ENCODE measurements around the gene GALNT9.
"Not testable (repeated sequence)": the region's sequence is repeated elsewhere in the genome, so short reads cannot be mapped to it uniquely, and the experiment has no call there.

The GALNT9 gene

DNA sequence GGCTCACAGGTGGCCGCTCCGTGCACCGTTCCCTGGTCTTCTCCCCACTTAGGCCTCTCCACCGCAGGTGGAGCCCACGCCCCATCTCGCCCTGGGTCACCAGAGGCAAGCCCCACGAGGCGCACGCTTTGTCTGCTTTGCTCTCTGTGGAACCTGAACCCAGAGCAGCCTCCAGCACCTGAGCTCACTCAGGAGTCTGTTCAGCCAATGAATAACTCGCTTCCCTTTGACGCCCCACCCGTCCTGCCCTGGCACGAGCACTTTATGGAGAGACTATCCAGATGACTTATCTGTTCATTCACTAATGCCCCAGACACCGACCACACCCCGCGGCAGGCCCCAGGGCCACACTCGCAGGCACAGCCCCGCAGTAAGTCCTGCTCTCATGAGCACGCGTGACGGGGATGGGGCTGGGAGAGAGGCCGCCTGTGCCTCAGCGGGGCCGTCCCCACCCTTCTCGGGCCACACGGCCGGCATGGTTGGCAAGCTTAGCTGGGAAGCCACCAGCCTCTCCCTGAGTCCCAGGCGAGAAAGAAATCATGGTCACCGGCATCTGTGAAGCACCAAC is 100.1 kb downstream of the GALNT9 start:
- no peak for DNase-seq

DNA sequence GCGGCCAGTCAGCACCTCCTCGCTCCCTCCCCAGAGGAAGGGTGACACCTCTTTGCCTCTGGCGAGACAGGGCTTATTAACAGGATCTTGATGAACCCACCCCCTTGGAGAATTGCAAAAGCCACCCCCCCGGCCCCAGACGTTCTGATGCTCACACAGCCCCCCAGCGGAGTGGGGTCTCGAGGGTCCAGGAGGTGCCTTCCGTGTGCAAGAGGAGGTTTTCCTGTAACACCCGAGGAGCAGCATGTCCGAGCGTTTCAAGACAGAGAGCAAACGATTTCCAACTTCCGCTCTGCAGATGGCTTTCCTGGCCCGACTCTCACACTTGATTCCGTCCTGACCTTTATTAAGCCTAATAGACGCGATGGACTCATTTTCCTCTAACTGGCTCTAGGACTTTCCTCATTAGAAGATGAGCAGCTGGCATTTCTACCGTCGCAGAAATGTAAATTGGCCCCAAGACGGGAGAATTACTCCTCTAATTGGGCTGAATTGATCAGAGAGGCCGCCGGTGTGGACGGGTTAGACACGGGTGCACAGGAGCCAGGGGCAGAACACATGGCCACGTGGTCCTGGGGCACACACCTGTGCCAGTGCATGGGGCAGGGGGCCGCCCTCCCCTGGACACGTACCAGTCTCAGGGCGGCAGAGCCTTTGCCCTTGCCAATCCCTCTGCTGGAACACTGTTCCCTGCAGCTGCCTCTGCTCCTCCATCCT is 100.8 kb downstream of the GALNT9 start:
- no peak for DNase-seq

DNA sequence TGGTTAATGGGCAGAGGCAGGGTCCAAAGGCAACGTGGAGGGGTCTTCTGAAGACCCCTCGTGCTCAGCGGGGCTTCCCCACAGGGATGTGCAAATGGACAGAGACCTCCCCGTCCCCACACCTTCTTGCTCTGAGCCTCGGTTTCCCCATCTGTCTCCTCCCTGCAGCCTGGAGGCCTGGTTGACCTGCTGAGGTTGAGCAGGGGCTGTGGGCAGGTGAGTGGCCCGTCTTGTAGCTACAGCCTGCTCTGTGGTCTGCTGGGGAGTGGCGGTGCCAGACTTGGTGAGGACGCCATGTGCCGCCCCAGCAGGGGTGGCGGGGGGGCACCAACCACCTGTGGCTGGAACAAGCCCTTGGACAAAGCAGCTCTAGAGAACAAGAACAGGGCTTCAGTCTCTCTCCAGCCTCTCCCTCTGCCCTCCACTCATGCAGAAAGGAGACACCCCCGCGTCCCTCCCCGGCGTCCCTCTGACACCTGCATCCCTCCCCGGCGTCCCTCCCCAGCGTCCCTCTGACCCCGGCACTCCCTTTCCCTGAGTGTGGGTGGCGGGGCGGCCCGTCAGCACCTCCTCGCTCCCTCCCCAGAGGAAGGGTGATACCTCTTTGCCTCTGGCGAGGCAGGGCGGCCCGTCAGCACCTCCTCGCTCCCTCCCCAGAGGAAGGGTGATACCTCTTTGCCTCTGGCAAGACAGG is 101.5 kb downstream of the GALNT9 start:
- no peak for DNase-seq

DNA sequence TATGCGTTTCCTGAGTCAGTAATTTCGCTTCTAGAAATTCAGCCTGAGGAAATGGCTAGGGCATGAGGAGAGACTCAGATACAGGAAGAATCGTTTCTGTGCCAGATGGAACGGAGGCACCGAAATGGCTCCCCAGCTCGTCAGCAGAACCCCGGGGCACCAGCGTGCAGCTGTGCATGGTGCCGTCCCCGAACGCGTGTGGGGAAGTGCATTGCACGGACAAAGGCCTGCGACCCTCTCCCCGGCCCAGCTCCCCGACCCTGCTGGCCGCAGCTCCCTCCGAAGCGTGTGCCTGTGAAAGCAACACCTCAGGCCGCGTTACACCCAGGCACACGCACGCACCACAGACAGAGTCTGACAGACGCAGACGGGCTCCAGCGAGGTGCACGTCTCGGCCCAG is 102.3 kb downstream of the GALNT9 start:
- DNase-seq, result no peak

DNA sequence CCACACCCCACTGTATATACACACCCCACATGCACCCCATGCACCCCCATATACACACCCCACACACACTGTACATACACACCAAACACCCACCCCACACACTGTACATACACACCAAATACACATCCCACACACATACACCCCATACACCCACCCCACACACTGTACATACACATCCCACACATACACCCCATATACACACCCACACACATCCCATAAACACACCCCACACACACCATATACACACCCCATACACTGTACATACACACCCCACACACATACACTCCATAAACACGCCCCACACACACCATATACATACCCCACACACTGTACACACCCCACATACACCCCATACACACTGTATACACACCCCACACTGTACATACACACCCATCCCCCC is 102.8 kb downstream of the GALNT9 start:
- DNase-seq, result no peak

DNA sequence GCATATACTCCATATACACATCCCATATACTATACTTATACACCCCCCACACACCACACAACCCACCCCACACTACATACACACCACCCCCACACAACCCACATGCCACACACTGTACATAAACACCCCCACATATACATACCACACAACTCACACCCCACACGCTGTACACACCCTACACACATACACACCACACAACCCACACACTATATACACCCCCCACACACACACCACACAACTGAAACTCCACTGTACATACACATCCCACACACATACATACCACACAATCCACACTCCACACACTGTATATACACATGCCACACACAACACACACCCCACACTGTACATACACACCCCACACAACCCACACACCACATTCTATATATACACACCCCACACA is 104.2 kb downstream of the GALNT9 start:
- DNase-seq, result no peak

DNA sequence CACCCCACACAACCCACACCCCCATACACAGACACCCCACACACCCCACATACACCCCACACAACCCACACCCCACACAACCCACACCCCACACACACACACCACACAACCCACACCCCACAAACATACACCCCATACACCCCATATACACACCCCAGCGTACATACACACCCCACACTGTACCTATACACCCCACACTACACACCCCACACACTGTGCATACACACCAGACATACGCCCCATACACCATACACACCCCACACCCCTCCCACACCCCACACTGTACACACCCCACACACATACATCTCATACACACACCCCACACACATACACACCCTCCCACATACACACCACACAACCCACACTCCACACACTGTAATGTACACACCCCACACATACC is 104.9 kb downstream of the GALNT9 start:
- no peak for DNase-seq

DNA sequence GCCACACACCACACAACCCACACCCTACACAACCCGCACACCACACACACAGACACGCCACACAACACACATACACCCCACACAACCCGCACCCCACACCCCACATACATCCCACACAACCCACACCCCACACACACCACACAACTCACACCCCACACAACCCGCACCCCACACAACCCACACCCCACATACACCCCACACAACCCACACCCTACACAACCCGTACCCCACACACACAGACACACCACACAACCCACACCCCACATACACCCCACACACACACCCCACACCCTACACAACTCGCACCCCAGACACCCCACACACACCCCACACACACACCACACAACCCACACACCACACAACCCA is 106.6 kb downstream of the GALNT9 start:
- DNase-seq, result no peak

DNA sequence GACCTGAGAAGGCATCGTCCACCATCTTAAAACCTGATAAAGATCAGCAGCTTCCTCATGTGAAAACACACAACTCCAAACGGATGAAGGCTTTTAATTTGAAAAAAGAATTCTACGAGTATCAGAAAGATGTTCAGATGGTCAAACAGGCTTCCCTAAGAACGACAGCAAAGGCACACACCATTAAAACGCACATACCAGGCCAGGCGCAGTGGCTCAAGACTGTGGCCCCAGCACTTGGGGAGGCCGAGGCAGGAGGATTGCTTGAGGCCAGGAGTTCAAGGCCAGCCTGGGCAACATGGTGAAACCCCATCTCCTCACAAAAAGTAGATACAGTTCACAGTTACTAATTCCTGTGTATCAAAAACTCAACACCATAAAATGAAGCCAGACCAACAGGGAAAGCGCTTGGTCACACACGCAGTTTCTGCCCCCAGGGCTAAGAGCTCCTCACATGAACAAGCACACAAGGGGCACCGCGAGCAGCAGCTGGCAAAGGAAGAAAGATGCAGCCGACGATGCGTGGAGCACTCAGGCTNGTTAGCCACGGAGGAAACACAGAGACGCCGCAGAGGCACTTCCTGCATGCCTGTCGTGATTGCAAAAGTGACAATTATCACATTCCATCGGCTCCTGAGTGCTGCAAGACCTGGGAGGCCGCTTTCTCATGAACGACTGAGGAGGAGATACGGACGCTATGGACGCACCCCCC is 107.1 kb downstream of the GALNT9 start:
- DNase-seq, result no peak

DNA sequence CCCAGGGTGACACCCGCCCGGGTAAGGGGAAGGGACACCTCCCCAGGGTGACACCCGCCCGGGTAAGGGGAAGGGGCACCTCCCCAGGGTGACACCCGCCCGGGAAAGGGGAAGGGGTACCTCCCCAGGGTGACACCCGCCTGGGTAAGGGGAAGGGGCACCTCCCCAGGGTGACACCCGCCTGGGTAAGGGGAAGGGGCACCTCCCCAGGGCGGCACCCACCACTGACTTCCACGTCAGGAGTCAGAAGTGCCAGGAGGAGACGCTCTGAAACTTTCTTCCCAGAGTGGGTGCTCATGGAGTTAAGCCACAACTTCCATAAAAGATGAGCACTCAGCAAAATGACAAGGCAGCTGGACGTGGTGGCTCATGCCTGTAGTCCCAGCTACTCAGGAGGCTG is 109.6 kb downstream of the GALNT9 start:
- not testable (repeated sequence) for DNase-seq

DNA sequence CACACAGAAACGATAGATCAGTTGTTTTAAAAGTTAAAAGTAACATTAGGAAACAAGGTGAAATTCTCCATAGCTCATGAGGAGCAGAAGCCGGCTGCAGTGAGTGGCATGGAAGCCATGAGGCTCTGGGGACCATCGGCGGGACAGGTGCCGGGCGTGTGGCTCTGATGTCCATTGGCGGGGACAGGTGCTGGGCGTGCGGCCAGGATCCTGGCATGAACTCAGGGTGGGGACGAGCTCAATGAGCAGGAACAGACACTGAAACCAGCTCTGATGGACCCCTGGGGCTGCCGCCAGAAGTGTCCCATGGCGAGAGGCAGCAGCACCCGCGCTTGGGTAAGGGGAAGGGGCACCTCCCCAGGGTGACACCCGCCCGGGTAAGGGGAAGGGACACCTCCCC is 110.1 kb downstream of the GALNT9 start:
- no peak for DNase-seq

DNA sequence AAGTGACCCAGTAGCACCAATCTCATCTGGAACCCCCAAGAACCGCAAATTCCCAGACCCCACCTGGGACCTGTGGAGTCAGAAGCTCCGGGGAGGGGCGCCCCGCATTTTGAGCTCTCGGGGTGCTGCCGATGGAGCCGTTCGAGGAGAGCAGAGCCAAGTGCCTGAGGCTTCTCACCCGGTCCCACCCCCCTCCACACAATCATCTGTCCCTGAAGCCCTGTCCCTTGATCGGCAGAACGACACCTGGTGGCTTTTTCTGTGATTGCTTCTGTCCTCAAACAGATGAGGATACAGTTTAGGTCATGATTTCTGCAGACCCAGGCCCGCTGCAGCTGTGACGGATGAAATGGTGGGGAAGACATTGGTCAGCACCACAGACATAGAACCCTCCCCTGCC is 110.5 kb downstream of the GALNT9 start:
- peak; percentile 76 for DNase-seq

DNA sequence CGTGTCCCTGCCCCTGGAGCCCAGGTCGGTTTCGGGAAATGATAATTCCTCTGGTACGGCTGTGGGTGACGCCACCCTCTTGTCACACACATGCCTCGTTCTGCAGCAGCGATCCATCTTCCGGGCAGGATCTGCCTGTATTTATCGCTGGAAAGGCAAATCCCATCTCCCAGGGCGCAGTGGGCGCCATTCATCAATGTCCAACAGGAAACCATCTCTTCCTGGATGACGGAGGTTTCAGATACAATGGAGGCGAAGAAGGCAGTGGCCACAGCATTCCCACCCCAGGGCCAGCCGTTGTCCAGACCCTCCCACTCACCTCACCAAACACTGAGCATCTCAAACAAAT is 110.9 kb downstream of the GALNT9 start:
- DNase-seq, result no peak

DNA sequence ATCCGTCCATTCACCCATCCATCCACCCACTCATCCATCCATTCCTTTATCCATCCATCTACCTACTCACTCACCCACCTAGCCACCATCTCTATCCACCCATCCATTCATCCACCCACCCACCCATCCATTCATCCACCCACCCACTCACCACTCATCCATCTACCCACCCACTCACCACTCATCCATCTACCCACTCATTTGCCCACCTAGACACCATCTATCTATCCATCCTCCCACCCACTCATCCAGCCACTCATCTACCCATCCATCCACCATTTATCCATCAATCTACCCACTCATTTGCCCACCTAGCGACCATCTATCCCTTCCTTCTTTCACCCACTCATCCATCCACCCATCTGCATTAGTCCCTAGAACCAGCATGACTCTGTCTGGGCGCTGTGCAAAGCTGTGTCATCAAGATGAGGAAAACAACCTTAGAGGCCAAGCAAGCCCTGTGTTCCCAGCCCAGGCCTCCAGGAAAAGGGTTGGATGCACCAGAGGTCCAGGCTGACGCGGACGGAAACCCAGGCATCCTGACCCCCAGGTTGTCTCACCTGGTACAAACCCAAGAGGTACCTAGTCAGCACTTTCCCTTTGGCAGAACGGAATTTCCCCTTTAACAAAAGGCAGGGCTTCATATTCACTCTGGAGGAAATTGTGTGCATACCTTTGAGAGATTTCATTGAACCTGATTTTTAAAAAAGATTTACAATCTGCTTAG is 111.4 kb downstream of the GALNT9 start:
- DNase-seq, result no peak

DNA sequence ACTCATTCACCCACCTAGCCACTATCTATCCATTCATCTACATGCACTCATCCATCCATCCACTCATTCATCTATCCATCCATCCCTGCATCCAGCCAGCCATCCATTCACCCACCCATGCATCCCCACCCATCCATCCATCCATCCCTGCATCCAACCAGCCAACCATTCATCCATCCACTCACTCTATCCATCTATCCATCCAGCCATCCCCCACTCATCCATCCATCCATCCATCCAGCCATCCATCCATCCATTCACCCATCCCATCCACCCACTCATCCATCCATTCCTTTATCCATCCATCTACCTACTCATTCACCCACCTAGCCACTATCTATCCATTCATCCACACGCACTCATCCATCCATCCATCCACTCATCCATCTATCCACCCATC is 112.0 kb downstream of the GALNT9 start:
- DNase-seq, result no peak

DNA sequence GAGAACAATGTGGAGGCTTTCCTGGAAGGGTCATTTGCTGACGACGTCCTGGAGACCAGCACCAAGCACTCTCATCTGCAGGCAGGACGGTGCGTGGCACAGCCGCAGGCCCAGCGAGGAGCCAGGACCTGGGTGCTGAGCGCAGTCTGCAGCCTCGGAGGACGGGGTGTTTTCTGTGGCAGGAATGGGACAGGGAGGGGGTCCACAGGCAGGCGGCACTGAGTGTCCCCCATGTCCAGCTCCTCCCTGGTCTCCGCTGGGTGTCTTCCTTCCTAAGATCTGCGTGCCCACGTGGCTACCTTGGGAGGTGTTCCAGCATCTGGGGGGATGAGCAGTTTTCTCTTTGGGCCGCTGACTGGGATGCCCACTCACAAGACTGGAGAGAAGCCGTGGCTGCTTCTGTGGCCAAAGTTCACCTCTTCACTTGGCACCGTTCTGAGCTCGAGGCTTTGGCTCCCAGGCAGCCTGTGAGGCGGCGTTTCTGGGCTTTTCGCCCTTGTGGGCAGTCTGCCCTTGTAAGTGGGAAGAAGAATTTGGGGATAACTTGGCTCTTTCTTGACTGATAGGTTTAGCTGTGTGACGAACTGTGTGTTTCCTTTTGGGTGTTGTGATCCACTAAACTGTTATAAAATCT is 112.9 kb downstream of the GALNT9 start:
- no peak for DNase-seq

DNA sequence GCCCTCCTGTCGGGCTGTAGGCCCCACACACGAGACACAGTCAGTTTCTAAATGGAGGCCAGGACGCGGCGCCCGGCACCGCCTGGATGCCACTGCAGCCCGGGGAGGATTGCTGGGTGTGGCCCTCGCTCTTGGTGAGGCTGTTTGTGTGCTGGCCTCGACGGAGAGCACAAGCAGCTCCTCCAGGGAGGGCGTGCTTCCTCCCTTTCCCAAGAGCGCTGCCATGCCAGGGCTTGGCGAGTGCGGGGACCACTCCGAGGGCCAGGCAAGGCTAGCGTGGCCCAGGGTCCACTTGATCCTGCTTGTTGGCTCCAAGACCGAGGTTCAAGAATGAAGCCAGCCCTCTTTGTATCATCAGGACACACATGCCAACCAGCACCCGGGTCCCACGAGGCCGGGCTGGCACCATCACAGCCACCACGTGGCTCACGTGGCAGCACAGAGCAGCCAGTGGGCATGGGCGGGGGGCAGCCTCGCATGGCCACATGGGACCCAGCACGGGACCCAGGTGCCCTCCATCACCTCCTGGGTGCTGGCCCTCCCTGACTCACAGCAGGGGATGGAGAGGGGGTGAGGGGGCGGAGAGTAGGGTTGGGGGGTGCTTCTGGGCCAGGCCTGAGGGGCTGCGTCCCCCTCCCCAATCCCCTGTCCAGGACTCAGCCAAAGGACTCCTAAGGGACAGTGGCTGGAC is 113.9 kb downstream of the GALNT9 start:
- DNase-seq, result no peak

DNA sequence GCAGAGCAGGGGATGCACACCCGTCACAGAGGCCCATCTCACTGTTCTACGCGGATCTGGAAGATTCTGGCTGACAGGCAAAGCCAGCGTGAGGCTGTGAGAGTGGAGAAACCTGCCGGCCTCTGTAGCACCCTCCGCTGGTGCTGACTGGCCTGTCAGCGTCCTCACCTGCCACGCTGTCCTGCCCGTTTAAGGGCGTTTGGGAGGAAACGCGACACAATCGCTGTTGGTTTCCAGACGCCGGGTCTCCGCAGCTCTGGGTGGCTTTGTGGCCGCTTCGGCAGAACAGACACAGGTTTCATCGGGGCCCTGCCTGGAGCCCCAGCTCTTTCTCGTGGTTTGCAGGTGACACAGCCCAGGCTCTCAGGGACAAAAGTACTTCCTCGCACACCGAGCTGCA is 114.5 kb downstream of the GALNT9 start:
- no peak for DNase-seq

DNA sequence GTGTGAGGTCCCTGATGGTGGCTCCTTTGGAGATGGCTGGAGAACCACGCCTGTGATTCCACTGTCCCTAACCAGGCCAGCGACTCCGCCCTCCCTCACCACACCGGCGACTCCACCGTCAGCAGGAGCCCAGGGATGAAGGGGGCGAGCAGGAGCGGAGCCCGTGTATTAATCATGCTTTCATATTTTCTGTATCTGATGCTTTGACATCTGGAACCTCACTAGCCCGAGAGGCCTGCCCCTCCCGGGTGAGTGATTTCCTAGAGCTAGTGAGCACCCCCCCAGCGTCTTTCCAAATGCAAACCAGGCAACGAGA is 115.3 kb downstream of the GALNT9 start:
- DNase-seq, result no peak

DNA sequence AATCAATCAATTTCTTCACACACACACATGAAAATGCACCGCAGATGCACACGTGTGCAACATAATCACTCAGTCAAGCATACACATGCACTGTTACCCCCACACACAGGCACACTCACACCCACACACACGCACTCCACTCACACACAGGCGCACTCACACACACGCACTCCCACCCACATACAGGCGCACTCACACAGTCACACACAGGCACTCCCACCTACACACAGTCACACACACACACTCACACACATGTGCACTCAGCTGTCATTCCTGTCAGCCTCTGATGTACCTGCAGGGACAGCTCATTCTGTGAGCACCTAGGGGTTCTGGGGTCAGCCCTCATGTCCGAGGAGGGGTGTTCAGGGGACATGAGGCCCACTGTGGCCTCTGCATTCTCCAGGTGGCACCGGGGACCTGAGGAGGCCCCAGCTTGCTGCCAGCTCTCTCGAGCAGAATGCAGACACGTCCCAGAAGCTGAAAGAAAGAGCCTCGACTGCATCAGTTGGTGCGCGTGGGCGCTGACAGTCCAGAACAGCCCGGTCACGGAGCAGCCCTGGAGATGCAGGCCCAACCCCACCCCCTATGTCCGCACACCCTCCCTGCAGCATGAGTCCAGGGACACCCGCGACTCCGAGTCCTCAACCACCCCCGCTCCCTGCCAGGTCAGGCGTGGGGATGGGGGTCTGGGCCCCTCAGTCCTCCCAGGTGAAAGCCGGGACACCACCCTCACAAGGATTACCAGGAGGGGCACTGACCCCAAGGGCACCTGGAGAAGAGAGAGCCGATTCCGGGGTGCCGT is 115.8 kb downstream of the GALNT9 start:
- DNase-seq, result no peak

DNA sequence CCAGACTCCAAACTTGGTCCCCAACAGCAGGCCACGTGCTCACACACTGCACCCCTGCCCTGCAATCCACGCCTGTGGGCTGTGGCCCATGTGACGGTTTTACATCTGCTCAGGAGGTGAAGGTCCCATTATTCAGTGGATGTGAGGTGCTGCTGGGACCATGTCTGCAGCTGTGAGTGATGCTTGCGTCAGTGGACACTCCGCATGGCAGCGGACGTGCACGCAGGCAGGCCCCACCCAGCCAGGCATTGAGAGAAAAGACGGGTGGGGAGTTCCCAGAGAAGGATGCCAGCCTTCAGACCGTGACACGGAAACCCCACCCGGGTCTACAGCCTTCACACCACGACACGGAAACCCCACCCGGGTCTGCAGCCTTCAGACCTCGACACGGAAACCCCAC is 117.6 kb downstream of the GALNT9 start:
- no peak for DNase-seq

DNA sequence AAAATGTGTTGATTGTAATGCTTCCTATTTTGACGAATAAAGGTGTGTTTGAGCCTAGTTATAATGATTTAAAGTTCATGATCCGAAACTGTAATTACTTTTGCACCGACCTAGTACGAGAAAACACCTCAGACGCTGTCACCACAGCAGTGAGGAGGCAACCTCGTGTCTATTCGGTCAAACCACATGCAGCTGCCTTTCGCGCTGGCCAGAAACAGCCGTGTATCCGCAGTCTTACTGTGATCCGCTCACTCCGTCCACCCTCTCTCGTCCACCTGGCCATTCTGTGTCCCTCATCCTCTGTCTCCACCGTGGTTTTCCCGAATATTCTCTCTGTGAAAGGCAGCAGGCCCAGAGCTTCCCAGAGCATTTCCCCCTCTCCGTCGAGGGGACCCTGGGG is 118.1 kb downstream of the GALNT9 start:
- no peak for DNase-seq
